HepG2 (cell line): ENCODE results near the gene CADM1. TPM values are rescaled to one million over a fixed set of nuclear protein-coding genes. Genes with fewer than 3 reads are reported as not detected.

ENCODE experiments used
- AGO1 ChIP-seq: fragments of 200-400 bp; formaldehyde crosslinking; IDR thresholded peaks from 2 replicates; pipeline ENCODE4 v1.6.1; 2017; ENCODE audit warnings: mild to moderate bottlenecking, low read depth, low read length, moderate library complexity; ENCODE audit not compliant: poor library complexity, severe bottlenecking
- BCL6 ChIP-seq: IDR thresholded peaks from 2 replicates; pipeline ENCODE4 v1.6.1; 2016; ENCODE audit warnings: missing genetic modification reagents, missing compliant biosample characterization
- EED ChIP-seq: sonication (generic); formaldehyde crosslinking; IDR thresholded peaks from 2 replicates; pipeline ENCODE4 v1.5.0; 2020; ENCODE audit warnings: mild to moderate bottlenecking, missing genetic modification reagents
- KDM5B ChIP-seq: sonication (generic); formaldehyde crosslinking; IDR thresholded peaks from 2 replicates; pipeline ENCODE4 v1.4.0; 2020; ENCODE audit warnings: missing genetic modification reagents, mild to moderate bottlenecking, borderline replicate concordance
- KLF11 ChIP-seq: IDR thresholded peaks from 2 replicates; pipeline ENCODE4 v1.6.1; 2016; ENCODE audit warnings: missing compliant biosample characterization
- NAIF1 ChIP-seq: sonication (generic); formaldehyde crosslinking; IDR thresholded peaks from 2 replicates; pipeline ENCODE4 v1.5.0; 2020; ENCODE audit warnings: mild to moderate bottlenecking, missing genetic modification reagents, borderline replicate concordance
- NCOR1 ChIP-seq: fragments of 200-600 bp; sonication (generic); IDR thresholded peaks from 2 replicates; pipeline ENCODE4 v1.7.0; 2017; ENCODE audit warnings: antibody characterized with exemption, low read length, borderline replicate concordance
- NFKB2 ChIP-seq: sonication (generic); formaldehyde crosslinking; IDR thresholded peaks from 2 replicates; pipeline ENCODE4 v1.4.0; 2020; ENCODE audit warnings: missing genetic modification reagents, borderline replicate concordance
- NPAS2 ChIP-seq: sonication (generic); formaldehyde crosslinking; IDR thresholded peaks from 2 replicates; pipeline ENCODE4 v1.8.0; 2022; ENCODE audit warnings: mild to moderate bottlenecking, missing genetic modification reagents, borderline replicate concordance
- SIN3B ChIP-seq: fragments of 150-350 bp; IDR thresholded peaks from 2 replicates; pipeline ENCODE4 v1.6.1; 2014; ENCODE audit warnings: low read length
- YEATS4 ChIP-seq: sonication (generic); formaldehyde crosslinking; IDR thresholded peaks from 2 replicates; pipeline ENCODE4 v1.4.0; 2020; ENCODE audit warnings: missing genetic modification reagents, borderline replicate concordance
- ZNF121 ChIP-seq: sonication (generic); formaldehyde crosslinking; IDR thresholded peaks from 2 replicates; pipeline ENCODE4 v1.5.0; 2020; ENCODE audit warnings: mild to moderate bottlenecking, missing genetic modification reagents
- ZNF276 ChIP-seq: sonication (generic); formaldehyde crosslinking; IDR thresholded peaks from 2 replicates; pipeline ENCODE4 v1.4.0; 2020; ENCODE audit warnings: mild to moderate bottlenecking, low read depth, missing genetic modification reagents
- ZNF333 ChIP-seq: sonication (generic); formaldehyde crosslinking; IDR thresholded peaks from 2 replicates; pipeline ENCODE4 v1.4.0; 2020; ENCODE audit warnings: mild to moderate bottlenecking, missing genetic modification reagents, borderline replicate concordance
- ZNF484 ChIP-seq: sonication (generic); formaldehyde crosslinking; IDR thresholded peaks from 2 replicates; pipeline ENCODE4 v1.5.1; 2020; ENCODE audit warnings: mild to moderate bottlenecking, low read depth, missing genetic modification reagents, borderline replicate concordance
- polyA plus RNA-seq, 8 experiments: library from polyadenylated mRNA; depleted of rRNA in 3 of 8; stranded (reverse) in 7 of 8; unstranded in 1 of 8; fragments of >200 nt; fragmentation: Illumina TruSeq in 4 of 8; extraction: Trizol in 4 of 8; gene quantifications; 2 replicates each; pipeline versions ENCODE4 v1.2.1 to v1.2.3, GENCODE V29; 2011 to 2016; ENCODE audit warnings: low read depth in 4 of 8, missing spikeins in 1 of 8, mixed read lengths in 1 of 8; ENCODE audit not compliant: insufficient read depth in 1 of 8
- total RNA-seq, 5 experiments: library from RNA; depleted of rRNA; stranded (reverse); fragments of >200 nt; fragmentation: Illumina TruSeq; extraction: Trizol; gene quantifications; 2 replicates each; pipeline ENCODE4 v1.2.3, GENCODE V29; 2016; ENCODE audit warnings: low read depth in 1 of 5

CADM1 gene
- total and polyA plus RNA-seq, 2 of the 13 experiments (the other 11 are each of a cell fraction or from before 2014, with no cell fraction given), result 71.3 to 122 TPM

- TF ChIP-seq NFKB2 (CRISPR knock-in tag) (no peak), KLF11 (CRISPR knock-in tag) (no peak), EED (CRISPR knock-in tag) (no peak), NPAS2 (CRISPR knock-in tag) (no peak), ZNF484 (no peak), NAIF1 (no peak), ZNF276 (no peak), ZNF121 (CRISPR knock-in tag) (no peak), NCOR1 (no peak), AGO1 (no peak), SIN3B (no peak), BCL6 (CRISPR knock-in tag) (no peak), YEATS4 (CRISPR knock-in tag) (no peak), ZNF333 (CRISPR knock-in tag) (no peak), KDM5B (CRISPR knock-in tag) (no peak)
Measured at GRCh38 chr11:115324581-115325432, 179.4 kb downstream of the CADM1 start (continued).
